ENCODE results near the gene CCDC116.
"Not testable (repeated sequence)": the region's sequence is repeated elsewhere in the genome, so short reads cannot be mapped to it uniquely, and the experiment has no call there.

CCDC116 gene

GRCh38 chr22:21632237-21632895 is at the start of gene CCDC116:
CCDC116 (plus strand) TSS chr22:21632760; CDS start chr22:21633182, 422 bp downstream.
- DNase-seq (ENCODE audit: low read depth): no peak

DNA sequence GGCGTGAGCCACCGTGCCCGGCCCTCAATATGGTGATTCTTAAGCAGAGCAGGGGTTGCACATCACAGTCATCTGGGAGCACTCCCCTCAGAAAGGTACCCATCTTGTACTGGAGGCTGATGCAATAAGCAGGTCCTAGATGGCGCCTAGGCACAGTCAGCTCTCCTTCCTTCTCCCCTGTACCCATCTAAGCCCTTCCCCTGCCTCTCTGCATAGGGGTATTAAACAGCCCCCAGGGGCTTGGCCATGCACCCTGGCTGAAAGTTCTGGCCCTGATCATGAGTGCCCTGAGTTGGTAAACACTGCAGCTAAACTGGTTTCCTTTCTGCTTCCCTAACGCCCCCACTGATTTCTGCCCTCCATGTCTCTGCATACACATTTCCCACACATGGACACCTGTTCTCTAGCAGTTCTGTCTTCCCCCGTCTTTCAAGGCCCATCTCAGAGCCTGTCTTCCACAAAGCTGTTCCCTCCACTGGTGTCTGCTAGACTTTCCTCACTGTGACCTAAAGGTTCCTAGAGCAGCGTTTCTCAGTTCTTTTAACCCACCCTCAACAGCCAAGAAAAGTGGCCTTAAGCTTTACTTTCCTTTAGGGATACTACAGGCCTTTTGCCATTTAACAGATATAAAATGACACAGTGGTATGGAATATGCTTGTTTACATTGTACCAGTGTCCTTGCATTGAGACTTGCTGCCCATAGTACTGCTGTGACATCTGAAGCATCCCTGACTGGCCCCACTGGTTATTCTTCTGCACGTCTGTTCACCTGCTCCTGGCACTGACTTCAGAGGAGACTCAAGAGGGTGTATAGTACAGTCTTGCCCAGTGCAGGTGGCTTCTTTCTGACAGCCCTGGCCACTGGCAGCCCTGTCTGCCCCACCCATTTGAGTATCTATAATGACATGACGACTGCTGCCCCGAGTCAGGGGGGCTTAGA is 49.5 kb upstream of the CCDC116 start:
- no peak for DNase-seq (ENCODE audit: low read depth)

- no peak for DNase-seq (ENCODE audit: low read depth)
Observed at GRCh38 chr22:21585389-21585788, 47.2 kb upstream of the CCDC116 start.

GRCh38 chr22:21587803-21588611 is 44.6 kb upstream of the CCDC116 start:
- no peak for DNase-seq (ENCODE audit: low read depth)

DNA sequence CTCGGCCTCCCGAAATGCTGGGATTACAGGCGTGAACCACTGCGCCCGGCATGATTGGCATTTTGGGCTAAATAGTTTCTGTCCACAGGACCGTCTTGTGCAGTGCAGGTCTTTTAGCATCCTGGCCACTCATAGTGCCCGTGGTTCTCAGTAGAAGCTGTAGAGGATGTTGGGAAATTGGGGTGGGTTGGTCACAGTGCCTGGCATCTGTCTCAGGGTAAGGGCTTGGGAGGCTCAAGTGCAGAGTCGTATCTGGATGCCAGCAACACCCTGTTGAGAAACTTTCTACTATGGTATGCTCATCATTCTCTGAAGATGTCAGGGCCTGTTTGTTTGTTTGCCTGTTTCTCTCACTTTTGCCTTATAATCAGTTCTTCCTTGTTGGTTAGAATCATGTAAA is 43.2 kb upstream of the CCDC116 start:
- no peak for DNase-seq (ENCODE audit: low read depth)

DNA sequence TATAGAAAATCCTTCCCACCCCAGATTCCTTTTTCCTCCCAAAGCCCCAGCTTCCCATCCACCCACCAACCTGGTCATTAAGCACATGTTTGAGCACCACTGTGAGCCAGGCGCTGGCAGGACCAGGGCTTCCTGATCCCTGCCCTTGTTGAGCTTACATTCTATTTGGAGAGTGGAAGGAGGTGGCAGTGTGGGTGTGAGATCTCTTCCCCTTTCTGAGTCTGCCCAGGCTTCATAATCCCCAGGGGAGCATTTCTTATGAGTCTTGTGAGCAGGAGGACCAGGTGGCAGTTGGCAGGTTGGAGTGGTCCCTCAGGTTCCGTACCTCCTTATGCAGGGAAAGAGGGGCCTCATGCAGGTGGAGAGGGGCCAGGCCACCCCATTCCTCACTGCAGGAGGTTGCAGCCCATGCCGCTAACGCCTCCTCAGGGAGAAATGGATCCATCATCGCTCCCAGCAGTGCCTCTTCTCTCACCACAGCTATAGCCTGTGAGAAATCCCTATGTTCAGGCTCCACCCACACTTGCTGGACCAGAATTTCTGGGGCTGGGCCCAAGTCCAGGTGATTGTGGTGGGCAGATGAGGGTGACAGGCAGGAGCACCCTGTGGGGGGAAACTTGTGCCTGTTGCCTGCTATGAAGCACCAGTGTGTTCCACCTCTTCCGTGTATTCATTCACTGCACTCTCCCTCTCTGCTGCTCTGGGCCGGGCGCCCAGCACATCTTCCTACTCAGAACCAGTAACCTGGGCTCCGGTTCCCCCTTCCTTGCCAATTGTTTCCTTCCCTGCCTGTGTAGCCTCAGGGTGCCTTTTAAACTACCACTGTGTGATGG is 41.5 kb upstream of the CCDC116 start:
- no peak for DNase-seq (ENCODE audit: low read depth)

DNA sequence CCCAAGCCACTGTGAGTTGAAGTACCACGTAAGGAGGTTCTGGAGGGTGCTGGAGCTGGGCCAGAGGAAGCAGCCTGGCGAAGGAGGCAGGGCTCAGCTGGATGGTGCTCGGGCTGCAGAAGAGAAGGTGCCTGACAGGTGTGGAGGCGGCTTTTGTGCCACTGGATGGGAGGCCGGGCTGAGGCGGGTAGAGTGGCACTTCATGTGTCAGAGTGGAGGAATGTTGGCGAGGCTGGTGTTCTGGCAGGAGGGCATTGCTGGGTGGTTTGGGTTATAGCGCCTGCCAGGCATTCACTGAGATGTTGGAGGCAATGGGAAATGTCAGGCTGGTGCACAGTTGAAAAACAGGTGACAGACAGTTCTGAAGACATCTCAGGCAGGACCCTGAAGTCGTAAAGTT is 40.9 kb upstream of the CCDC116 start:
- DNase-seq (ENCODE audit: low read depth): no peak

DNA sequence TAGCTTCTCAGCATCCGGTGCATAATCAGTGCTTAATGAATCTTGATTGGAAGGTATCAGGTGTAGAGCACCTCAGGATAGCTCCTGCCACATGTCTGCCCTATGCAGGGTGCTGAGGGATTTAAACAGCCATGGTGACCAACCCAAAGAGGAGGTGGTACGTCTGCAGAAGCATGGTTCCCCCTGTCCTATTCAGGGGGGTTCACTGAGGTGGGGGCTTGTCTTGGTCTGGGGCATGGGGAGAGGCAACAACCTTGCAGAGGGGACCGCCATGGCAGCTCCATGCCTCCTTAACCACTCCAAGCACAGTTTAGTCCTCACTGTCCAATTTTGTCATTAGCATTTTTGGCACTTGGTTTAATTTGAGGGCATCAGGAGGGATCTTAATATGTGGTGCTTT is 40.1 kb upstream of the CCDC116 start:
- DNase-seq (ENCODE audit: low read depth): no peak

DNA sequence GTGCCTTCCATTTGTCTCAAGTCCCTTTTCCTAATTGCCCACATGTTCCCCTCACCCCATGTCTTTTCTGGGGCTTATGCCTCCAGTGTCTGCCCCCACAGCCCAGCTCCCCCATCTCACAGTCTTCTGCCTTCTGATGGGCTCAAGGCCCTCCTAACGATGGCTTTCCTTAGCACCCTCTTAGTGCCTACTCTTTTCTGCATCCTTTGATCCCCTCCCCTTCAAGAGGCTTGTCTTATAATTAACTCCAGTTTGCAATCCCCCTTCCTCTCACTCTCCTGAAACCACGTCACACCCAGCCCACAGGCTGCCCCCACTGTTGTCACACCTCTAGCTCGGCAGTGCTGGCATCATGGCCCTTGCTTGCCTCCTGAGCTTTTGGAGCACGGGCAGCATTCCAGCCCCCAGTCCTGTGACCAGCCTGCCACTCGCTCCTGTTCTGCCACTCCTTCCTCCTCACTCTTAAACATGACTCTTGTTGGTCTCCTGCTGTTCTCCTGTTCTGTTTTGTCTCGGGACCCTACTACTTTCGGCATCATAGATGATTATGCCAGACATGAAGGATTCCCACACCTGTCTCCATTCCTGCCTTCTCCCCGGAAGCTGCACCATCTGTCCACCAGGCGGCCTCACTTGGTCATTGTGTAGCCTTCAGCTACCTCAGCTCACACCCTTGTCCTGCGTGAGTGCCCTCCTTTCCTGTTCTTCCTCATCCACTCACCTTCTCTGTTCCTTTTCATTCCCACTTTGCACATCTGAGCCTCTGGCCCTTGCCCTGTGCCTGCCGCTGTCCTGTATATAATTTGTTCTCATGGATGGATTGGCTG is 38.9 kb upstream of the CCDC116 start:
- DNase-seq (ENCODE audit: low read depth): no peak

- DNase-seq (ENCODE audit: low read depth): no peak
Observed at GRCh38 chr22:21594865-21595452, 37.6 kb upstream of the CCDC116 start.

- not testable (repeated sequence) for DNase-seq (ENCODE audit: low read depth)
Observed at GRCh38 chr22:21596356-21597135, 36.0 kb upstream of the CCDC116 start.

DNA sequence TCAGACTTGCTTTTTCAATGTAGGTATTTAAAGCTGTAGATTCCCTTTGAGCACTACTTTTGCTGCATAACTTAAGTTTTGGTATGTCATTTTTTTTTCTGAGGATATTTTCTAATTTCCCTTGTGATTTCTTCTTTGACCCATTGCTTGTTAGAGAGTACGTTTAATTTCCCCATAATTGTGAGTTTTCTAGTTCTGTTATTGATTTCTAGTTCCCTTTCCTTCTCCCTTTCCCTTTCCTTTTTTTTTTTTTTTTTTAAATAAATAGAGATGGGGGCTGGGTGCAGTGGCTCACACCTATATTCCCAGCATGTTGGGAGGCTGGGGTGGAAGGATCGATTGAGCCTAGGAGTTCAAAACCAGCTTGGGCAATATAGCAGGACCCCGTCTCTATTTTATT is 34.3 kb upstream of the CCDC116 start:
- DNase-seq (ENCODE audit: low read depth): no peak

DNA sequence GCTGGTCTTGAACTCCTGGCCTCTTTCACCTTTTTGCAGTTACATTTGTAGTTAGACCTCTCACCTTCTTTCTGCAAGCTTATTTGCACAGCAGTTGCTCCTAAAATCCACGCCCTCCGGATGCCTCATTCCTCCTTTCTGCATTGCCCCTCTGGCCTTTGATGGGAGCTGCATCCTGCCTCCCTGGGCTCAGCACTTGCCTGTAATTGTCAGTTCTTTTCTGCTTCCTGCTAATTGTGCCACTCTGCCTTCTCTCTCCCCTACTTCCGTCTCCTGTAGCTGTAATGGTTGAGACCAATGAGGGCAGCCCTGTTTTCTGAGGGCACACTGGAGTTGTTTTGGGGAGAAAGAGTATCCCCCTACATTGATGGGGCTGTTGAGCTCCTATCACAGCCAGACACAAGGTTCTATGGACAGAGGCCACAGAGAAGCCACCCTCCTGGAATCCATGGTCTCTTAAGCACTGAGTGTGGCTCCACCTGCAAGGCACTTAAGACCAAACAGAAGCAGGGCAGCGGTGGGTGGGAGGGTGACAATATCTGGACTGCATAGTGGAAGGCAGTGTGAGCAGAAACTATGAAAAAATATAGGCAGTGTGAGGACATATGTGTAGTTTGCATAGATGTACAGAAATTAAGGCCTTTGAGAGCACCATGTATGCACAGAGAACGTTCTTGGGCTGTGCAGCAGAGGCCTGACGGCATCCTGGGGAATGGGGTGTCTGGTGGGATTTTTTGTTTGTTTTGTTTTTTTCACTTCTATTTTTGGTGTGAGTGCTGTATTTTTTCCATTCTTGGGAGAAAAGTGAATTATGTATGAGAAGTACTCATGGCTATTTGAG is 33.3 kb upstream of the CCDC116 start:
- DNase-seq (ENCODE audit: low read depth): no peak

DNA sequence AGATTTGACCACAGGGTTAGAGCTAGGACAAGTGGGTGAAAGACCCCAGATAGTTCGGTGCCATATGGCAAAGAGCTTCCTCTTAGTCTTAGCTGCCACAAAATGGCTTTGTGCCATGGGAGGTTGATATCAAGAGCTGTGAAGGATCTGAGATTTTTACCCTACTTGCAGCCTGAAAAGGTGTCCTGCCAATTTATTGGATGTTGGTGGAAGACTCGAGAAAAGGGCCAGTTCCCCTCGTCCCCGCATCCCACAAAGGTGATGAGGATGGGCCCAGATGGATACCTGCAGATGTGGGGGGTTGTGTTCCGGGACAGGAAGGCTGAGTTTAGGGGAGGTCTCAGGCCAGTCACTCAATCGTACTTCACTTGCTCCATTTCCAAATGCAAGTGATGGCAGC is 30.0 kb upstream of the CCDC116 start:
- no peak for DNase-seq (ENCODE audit: low read depth)

- DNase-seq (ENCODE audit: low read depth): no peak
Observed at GRCh38 chr22:21603973-21604372, 28.6 kb upstream of the CCDC116 start.

- no peak for DNase-seq (ENCODE audit: low read depth)
Observed at GRCh38 chr22:21605887-21606564, 26.5 kb upstream of the CCDC116 start.

GRCh38 chr22:21606775-21607174 is 25.8 kb upstream of the CCDC116 start:
- DNase-seq (ENCODE audit: low read depth): no peak
